HCT116 (cell line): ENCODE measurements around the gene HOXD13. TPM values are rescaled to one million over a fixed set of nuclear protein-coding genes. Genes with fewer than 3 reads are reported as not detected.

Experiments
- ATAC-seq: fragments of 200-7000 bp; cut with Tn5 transposase; 2 replicates; pipeline ENCODE4 v1.9.1; 2020; ENCODE audit warnings: mild to moderate bottlenecking, moderate library complexity
- BruUV-seq: library from RNA; stranded (reverse); fragments of 400-500 nt; replicated peaks from 2 replicates; lab custom pipeline; 2021; lab: Mats Ljungman, UMichigan
- CTCF ChIA-PET: fragments of 300-600 bp; sonication (Branson Sonifier 250); formaldehyde crosslinking; loops from one replicate; lab custom pipeline; 2021; ENCODE audit warnings: antibody characterized with exemption; lab: Charles Lee
- POLR2A ChIA-PET: fragments of 300-600, 350-600 bp; sonication (Branson Sonifier 250); formaldehyde crosslinking; loops from one replicate; lab custom pipeline; 2021; ENCODE audit warnings: antibody characterized with exemption; lab: Charles Lee
- RAD21 ChIA-PET, 2 experiments: fragments of 300-600 bp; sonication (Branson Sonifier 250); formaldehyde crosslinking; loops; one replicate each; lab custom pipeline; 2023; ENCODE audit warnings: low total read pairs in 2 of 2; ENCODE audit not compliant: uncharacterized antibody in 2 of 2, unreplicated experiment in 2 of 2, low non-redundant PET in 1 of 2; lab: Charles Lee
- DNase-seq: peaks from one replicate; pipeline ENCODE4 v3.0.0-alpha.2; 2010; ENCODE audit warnings: low read depth, low spot score
- H2AFZ ChIP-seq: fragments of 200-600 bp; shearing (Covaris generic), sonication (generic); 2 replicates; pipeline ENCODE4 v1.6.1; 2017; ENCODE audit warnings: low read depth, mixed run types, mixed read lengths, antibody characterized with exemption, low read length; ENCODE audit not compliant: poor library complexity, severe bottlenecking
- H3K27ac ChIP-seq: 2 replicates; pipeline ENCODE4 v1.5.1; 2012; ENCODE audit warnings: low read depth, low read length
- H3K27me3 ChIP-seq: fragments of 200-600 bp; sonication (generic); 2 replicates; pipeline ENCODE4 v1.6.1; 2016; ENCODE audit warnings: mixed run types, low read length, mixed read lengths; ENCODE audit not compliant: insufficient read depth
- H3K36me3 ChIP-seq, 2 experiments: fragments of 200-500 bp in 1 of 2; fragments of 200-600 bp in 1 of 2; sonication (Bioruptor generic) in 1 of 2; sonication (generic) in 1 of 2; 2 replicates each; pipeline versions ENCODE4 v1.5.1 to v1.6.1; 2014 to 2016; ENCODE audit warnings: low read length in 2 of 2, inconsistent platforms in 1 of 2, mixed read lengths in 1 of 2, mixed run types in 1 of 2; ENCODE audit not compliant: insufficient read depth in 2 of 2, control insufficient read depth in 1 of 2
- H3K4me1 ChIP-seq, 2 experiments: fragments of 200-600 bp in 1 of 2; sonication (generic) in 1 of 2; 2 replicates each; pipeline versions ENCODE4 v1.5.1 to v1.6.1; 2012 to 2017; ENCODE audit warnings: low read length in 2 of 2, inconsistent platforms in 1 of 2, mild to moderate bottlenecking in 1 of 2, mixed read lengths in 1 of 2, mixed run types in 1 of 2, moderate library complexity in 1 of 2; ENCODE audit not compliant: insufficient read depth in 2 of 2, control insufficient read depth in 1 of 2
- H3K4me2 ChIP-seq: fragments of 200-600 bp; sonication (generic); 2 replicates; pipeline ENCODE4 v1.6.1; 2017; ENCODE audit warnings: mixed run types, low read length, mixed read lengths
- H3K4me3 ChIP-seq, 2 experiments: fragments of 200-600 bp in 1 of 2; sonication (generic) in 1 of 2; replicated peaks in 1 of 2; 2 replicates each; pipeline ENCODE4 v1.5.1; 2011 to 2016; ENCODE audit warnings: low read length in 2 of 2, control low read depth in 1 of 2, low read depth in 1 of 2, mild to moderate bottlenecking in 1 of 2, mixed read lengths in 1 of 2, mixed run types in 1 of 2
- H3K79me2 ChIP-seq: fragments of 200-600 bp; sonication (generic); 2 replicates; pipeline ENCODE4 v1.6.1; 2017; ENCODE audit warnings: mild to moderate bottlenecking, mixed run types, low read length, moderate library complexity, mixed read lengths; ENCODE audit not compliant: insufficient read depth
- H3K9ac ChIP-seq: fragments of 200-600 bp; sonication (generic); 2 replicates; pipeline ENCODE4 v1.6.1; 2016; ENCODE audit warnings: low read length, mixed read lengths
- H3K9me2 ChIP-seq: fragments of 200-600 bp; sonication (generic), shearing (Covaris generic); 2 replicates; pipeline ENCODE4 v1.6.1; 2017; ENCODE audit warnings: mixed run types, mild to moderate bottlenecking, moderate library complexity; ENCODE audit not compliant: insufficient read depth
- H3K9me3 ChIP-seq, 2 experiments: fragments of 200-500 bp in 1 of 2; fragments of 200-600 bp in 1 of 2; sonication (Bioruptor generic) in 1 of 2; sonication (generic) in 1 of 2; 2 replicates each; pipeline ENCODE4 v1.6.1; 2014 to 2017; ENCODE audit warnings: low read length in 2 of 2, mixed read lengths in 2 of 2, inconsistent platforms in 1 of 2, low read depth in 1 of 2, mild to moderate bottlenecking in 1 of 2, mixed run types in 1 of 2, moderate library complexity in 1 of 2; ENCODE audit not compliant: control insufficient read depth in 1 of 2, insufficient read depth in 1 of 2
- H4K20me1 ChIP-seq: fragments of 200-600 bp; sonication (generic), shearing (Covaris generic); 2 replicates; pipeline ENCODE4 v1.6.1; 2017; ENCODE audit warnings: mixed run types, mild to moderate bottlenecking, moderate library complexity; ENCODE audit not compliant: insufficient read depth
- CEBPB ChIP-seq: IDR thresholded peaks from 2 replicates; pipeline ENCODE4 v1.6.1; 2012; ENCODE audit warnings: low read depth
- CTCF ChIP-seq, 3 experiments: fragments of 200-600 bp in 1 of 3; sonication (generic) in 1 of 3; IDR thresholded peaks in 2 of 3; conservative IDR thresholded peaks in 1 of 3; 2 replicates each; pipeline ENCODE4 v1.5.1; 2012 to 2017; ENCODE audit warnings: low read depth in 2 of 3, low read length in 2 of 3, antibody characterized with exemption in 1 of 3, borderline replicate concordance in 1 of 3, control low read depth in 1 of 3, mild to moderate bottlenecking in 1 of 3, mixed read lengths in 1 of 3, mixed run types in 1 of 3, moderate library complexity in 1 of 3; ENCODE audit not compliant: insufficient read depth in 1 of 3
- EGR1 ChIP-seq: IDR thresholded peaks from 2 replicates; pipeline ENCODE4 v1.6.1; 2012; ENCODE audit warnings: low read depth
- ELF1 ChIP-seq: IDR thresholded peaks from 2 replicates; pipeline ENCODE4 v1.6.1; 2012; ENCODE audit warnings: low read depth, borderline replicate concordance
- POLR2AphosphoS5 ChIP-seq: IDR thresholded peaks from 2 replicates; pipeline ENCODE4 v1.6.1; 2011; ENCODE audit warnings: mild to moderate bottlenecking, low read depth, low read length, moderate library complexity
- TCF7L2 ChIP-seq: IDR thresholded peaks from 2 replicates; pipeline ENCODE4 v1.7.0; 2011; ENCODE audit warnings: borderline replicate concordance, inconsistent platforms; ENCODE audit not compliant: insufficient read depth, insufficient read length; ENCODE audit errors: extremely low read depth
- YY1 ChIP-seq: IDR thresholded peaks from 2 replicates; pipeline ENCODE4 v1.6.1; 2011; ENCODE audit warnings: low read length, low read depth, moderate library complexity, mild to moderate bottlenecking; ENCODE audit not compliant: insufficient replicate concordance; ENCODE audit errors: extremely low read depth
- intact Hi-C: fragments of 100-400 bp; cut with micrococcal nuclease; formaldehyde crosslinking; loops from 2 replicates; pipeline ENCODE4 v1.10.0; 2022
- total RNA-seq: library from RNA; stranded (reverse); gene quantifications from one replicate; pipeline ENCODE4 v1.2.1, GENCODE V29; 2021; ENCODE audit not compliant: unreplicated experiment

The HOXD13 gene
- total RNA-seq, 1 experiment from 2014 or later: not detected

GRCh38 chr2:176117162-176117822 lies 24.8 kb downstream of the HOXD13 start:
- RAD21 ChIA-PET: no interaction called here
- no peaks in the 10 kb centered on the region for H4K20me1 ChIP-seq
- H2AFZ ChIP-seq: no peak overlapping the region
- CTCF ChIA-PET: no interaction called here
- no peaks in the 10 kb centered on the region for H3K9me2 ChIP-seq
- TF ChIP-seq CEBPB (no peak), CTCF (IDR thresholded peaks at IDR 0.05 in 2 of 3, conservative IDR thresholded peaks at IDR 0.05 in 1 of 3; ENCODE audit: borderline replicate concordance in 1 of 3, insufficient read depth in 1 of 3, low read depth in 2 of 3, low read length in 2 of 3) (no peak), POLR2AphosphoS5 (no peak), YY1 (no peak), TCF7L2 (no peak), EGR1 (no peak), ELF1 (no peak)
- H3K9ac ChIP-seq: no peak overlapping the region
- intact Hi-C loops: no loop called here
- H3K4me3 ChIP-seq: no peak overlapping the region
- ATAC-seq: no peak
- H3K79me2 ChIP-seq: no peaks in the 10 kb centered on the region
- H3K9me3 ChIP-seq: no peaks in the 10 kb centered on the region
- no TSS peak for BruUV-seq
- H3K4me2 ChIP-seq: no peak overlapping the region
- no peaks in the 10 kb centered on the region for H3K27me3 ChIP-seq
- H3K4me1 ChIP-seq: peaks cover 0 to 5% of the 10 kb centered on the region in 2 experiments; a peak in 1 of 4 replicates
- H3K36me3 ChIP-seq: no peaks in the 10 kb centered on the region
- no peak overlapping the region for H3K27ac ChIP-seq
- POLR2A ChIA-PET: no interaction called here
- no peak for DNase-seq
